Transverse colon (tissue), 4 donors: ENCODE data around the gene PRKACB. TPM values are rescaled to one million over a fixed set of nuclear protein-coding genes. Genes with fewer than 3 reads are reported as not detected.

Experiments used
- DNase-seq: peaks from one replicate; pipeline ENCODE4 v3.0.0-alpha.2; 2019
- H3K27ac ChIP-seq, 4 donors: fragments of 200-600 bp; sonication (generic); 2 replicates each; pipeline ENCODE4 v1.5.1; 2016 to 2018; ENCODE audit warnings: inconsistent platforms in 4 of 4
- H3K27me3 ChIP-seq: fragments of 200-600 bp; sonication (generic); 2 replicates; pipeline ENCODE4 v1.5.1; 2017; ENCODE audit warnings: inconsistent platforms
- H3K36me3 ChIP-seq, 4 donors: fragments of 200-600 bp; sonication (generic); 2 replicates each; pipeline ENCODE4 v1.5.1; 2017 to 2019; ENCODE audit warnings: inconsistent platforms in 4 of 4
- H3K4me1 ChIP-seq, 4 donors: fragments of 200-600 bp; sonication (generic); 2 replicates each; pipeline ENCODE4 v1.5.1; 2017 to 2020; ENCODE audit warnings: inconsistent platforms in 4 of 4
- H3K4me3 ChIP-seq, 4 donors: fragments of 200-600 bp; sonication (generic); 1 replicate in 1 of 4; 2 replicates in 3 of 4; pipeline versions ENCODE4 v1.5.1 to v1.6.1; 2017 to 2019; ENCODE audit warnings: inconsistent platforms in 4 of 4
- H3K9me3 ChIP-seq, 2 donors: fragments of 200-600 bp; sonication (generic); 2 replicates each; pipeline ENCODE4 v1.5.1; 2017 to 2019; ENCODE audit warnings: inconsistent platforms in 2 of 2
- CTCF ChIP-seq, 5 experiments: fragments of 200-600 bp in 3 of 5; fragments of 450-650 bp in 2 of 5; sonication (generic) in 3 of 5; IDR thresholded peaks; 1 replicate in 2 of 5; 2 replicates in 3 of 5; pipeline ENCODE4 v1.5.1; 2016 to 2017; ENCODE audit warnings: antibody characterized with exemption in 5 of 5, inconsistent platforms in 3 of 5, mild to moderate bottlenecking in 2 of 5, moderate library complexity in 1 of 5
- EP300 ChIP-seq: sonication (generic); formaldehyde crosslinking; IDR thresholded peaks from one replicate; pipeline ENCODE4 v1.6.1; 2017; ENCODE audit warnings: antibody characterized with exemption, low read depth
- POLR2A ChIP-seq: fragments of 450-650 bp; IDR thresholded peaks from one replicate; pipeline ENCODE4 v1.6.1; 2016; ENCODE audit warnings: antibody characterized with exemption, mild to moderate bottlenecking, moderate library complexity
- POLR2AphosphoS5 ChIP-seq, 3 donors: sonication (generic); formaldehyde crosslinking; IDR thresholded peaks; one replicate each; pipeline ENCODE4 v1.6.1; 2016; ENCODE audit warnings: antibody characterized with exemption in 3 of 3
- WGBS, 2 donors: methylation state at CpG; one replicate each; pipeline ENCODE4 v1.1.5; 2018; ENCODE audit warnings: low coverage in 1 of 2; 5-methylcytosine and 5-hydroxymethylcytosine counted together
- in situ Hi-C, 4 donors: fragments of 200-750 bp; cut with MboI; loops; one replicate each; pipeline versions ENCODE4 v1.15.0 to v1.15.1; 2017; ENCODE audit warnings: low sequenced_read_pairs in 3 of 4, low pct_ligation_motif_present in 1 of 4, low pct_unique_long_range_greater_than_20kb in 1 of 4
- intact Hi-C: fragments of 100-400 bp; cut with DNase I; formaldehyde crosslinking; loops from one replicate; pipeline ENCODE4 v1.15.1; 2023; ENCODE audit warnings: low total_unique reads
- total RNA-seq, 4 donors: library from RNA; depleted of rRNA; stranded (reverse); fragments of >200 nt; gene quantifications; one replicate each; pipeline ENCODE4 v1.1.0, GENCODE V29; 2016

The PRKACB gene
- total RNA-seq, 4 donors from 2014 or later = 34.6 to 115 (median 79.2) TPM

DNA sequence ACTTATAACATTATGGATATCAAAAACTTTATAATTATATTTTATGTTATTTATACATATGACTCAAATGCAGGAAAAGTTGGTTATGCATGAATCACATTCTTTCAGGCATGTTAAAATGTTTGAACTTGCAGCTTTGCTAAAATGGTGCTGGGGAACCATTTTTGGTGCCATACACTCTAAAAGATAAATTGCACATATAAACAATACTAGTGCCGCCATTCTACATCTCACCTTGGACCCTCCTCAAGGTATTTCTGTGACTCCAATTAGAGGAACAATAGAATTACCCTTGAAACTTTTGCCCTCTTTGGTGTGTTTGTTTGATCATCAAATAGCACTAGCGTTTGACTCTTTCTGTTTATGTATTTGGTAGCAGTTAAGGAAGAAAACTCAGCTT lies 997 bp downstream of the PRKACB start:
- no peaks in the 10 kb centered on the region for H3K36me3 ChIP-seq
- WGBS, 2 donors = 0 to 23% methylated on average over 2 of the region's 2 CpGs
- H3K9me3 ChIP-seq = no peaks in the 10 kb centered on the region
- peak; percentile 18 for DNase-seq
- no peaks in the 10 kb centered on the region for H3K27me3 ChIP-seq
- peak overlapping the region in 3 of 4 donors; percentile 20 to 45 (median 30) for H3K4me3 ChIP-seq
- TF ChIP-seq POLR2A (no peak), POLR2AphosphoS5 (IDR thresholded peaks at IDR 0.05) (peak in 2 of 3 donors; percentile 11 to 28)
- peak overlapping the region; percentile 71 to 85 (median 80) for H3K27ac ChIP-seq
- intact Hi-C loops = loop anchor here (10.0 kb wide), 1 partner anchor 290 kb away; no protein-coding TSS in a partner anchor
- peaks cover 0 to 41% (median 4%) of the 10 kb centered on the region in 4 donors for H3K4me1 ChIP-seq
- in situ Hi-C loops = loop anchor here (5.0 to 25.0 kb wide), 4 partner anchors 287 to 792 kb away; no protein-coding TSS in a partner anchor

DNA sequence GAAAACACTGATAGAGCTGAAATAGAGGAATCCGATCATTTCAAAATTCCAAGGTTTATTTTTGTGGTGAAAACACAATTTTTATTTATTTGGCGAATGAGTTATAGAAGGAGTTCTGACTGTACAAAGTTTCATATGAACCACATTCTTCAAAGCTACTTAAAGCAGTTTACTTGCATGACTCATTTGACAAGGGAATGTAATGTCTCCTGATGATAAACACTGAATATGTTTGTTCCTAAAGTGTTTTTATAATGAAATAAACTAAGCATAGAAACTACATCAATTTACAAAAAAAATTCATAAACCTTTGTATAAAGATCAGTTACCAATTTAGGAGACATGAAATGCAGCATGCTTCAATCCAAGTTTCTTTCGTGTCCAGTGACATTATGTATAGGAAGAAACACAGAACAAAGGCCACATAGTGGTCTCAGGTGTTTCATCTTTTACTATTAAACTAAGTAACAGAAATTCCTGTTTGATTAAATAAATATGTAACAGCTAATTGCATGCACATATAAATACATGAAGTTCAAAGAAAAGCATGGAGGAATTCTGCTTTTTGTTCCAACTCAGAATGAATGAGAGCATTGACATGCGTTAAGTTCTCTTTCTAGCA lies 2.5 kb downstream of the PRKACB start:
- intact Hi-C loops (loop anchor here (10.0 kb wide), 1 partner anchor 288 kb away; no protein-coding TSS in a partner anchor), in situ Hi-C loops (loop anchor here (5.0 to 25.0 kb wide), 4 partner anchors 286 to 791 kb away; no protein-coding TSS in a partner anchor)

DNA sequence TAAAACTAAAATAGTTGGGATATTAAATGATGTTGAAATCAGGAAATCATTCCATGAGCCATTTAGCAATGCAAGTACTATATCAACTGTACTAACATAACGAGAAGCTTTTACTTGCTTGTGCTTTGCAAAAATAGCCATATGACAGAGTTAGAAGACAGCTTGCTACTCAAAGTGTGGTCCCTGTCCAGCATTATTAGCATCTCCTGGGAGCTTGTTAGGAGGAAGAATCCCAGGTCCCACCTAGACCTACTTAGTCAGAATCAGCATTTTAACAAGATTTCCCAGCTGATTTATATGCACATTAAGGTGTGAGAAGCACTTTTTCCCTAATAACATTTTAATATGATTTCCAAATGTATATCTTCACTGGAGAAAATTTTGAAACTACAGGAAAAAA lies 4.7 kb downstream of the PRKACB start:
- H3K9me3 ChIP-seq = no peaks in the 10 kb centered on the region
- no peaks in the 10 kb centered on the region for H3K27me3 ChIP-seq
- TF ChIP-seq POLR2AphosphoS5 (IDR thresholded peaks at IDR 0.05) (no peak), CTCF (IDR thresholded peaks at IDR 0.05) (no peak), EP300 (no peak), POLR2A (no peak)
- H3K4me3 ChIP-seq = no peak overlapping the region
- no peak overlapping the region for H3K27ac ChIP-seq
- in situ Hi-C loops (loop anchor here (5.0 to 25.0 kb wide), 4 partner anchors 284 to 789 kb away; no protein-coding TSS in a partner anchor), intact Hi-C loops (loop anchor here (10.0 kb wide), 1 partner anchor 286 kb away; no protein-coding TSS in a partner anchor)
- peaks cover 0 to 18% (median 2%) of the 10 kb centered on the region in 4 donors for H3K4me1 ChIP-seq
- 87 to 92% methylated on average over 1 of the region's 1 CpG for WGBS, 2 donors
- no peak for DNase-seq
- H3K36me3 ChIP-seq = no peaks in the 10 kb centered on the region

More for the DNA sequence above, 2.5 kb downstream of the PRKACB start:
- 35 to 38% methylated on average over 4 of the region's 4 CpGs for WGBS, 2 donors
- no peaks in the 10 kb centered on the region for H3K9me3 ChIP-seq
- no peaks in the 10 kb centered on the region for H3K27me3 ChIP-seq
- H3K36me3 ChIP-seq = no peaks in the 10 kb centered on the region
- H3K4me3 ChIP-seq = peak overlapping the region in 3 of 4 donors; percentile 20 to 45 (median 30)
- peak overlapping the region; percentile 71 to 85 (median 80) for H3K27ac ChIP-seq
- DNase-seq = no peak
- H3K4me1 ChIP-seq = peaks cover 0 to 34% (median 4%) of the 10 kb centered on the region in 4 donors
- TF ChIP-seq POLR2AphosphoS5 (IDR thresholded peaks at IDR 0.05) (peak in 2 of 3 donors; percentile 27 to 58), EP300 (no peak), POLR2A (no peak), CTCF (IDR thresholded peaks at IDR 0.05) (no peak)

- Histone ChIP-seq H3K27me3 (no peaks in the 10 kb centered on the region), H3K36me3 (peaks cover 0 to 8% (median 0%) of the 10 kb centered on the region in 4 donors), H3K9me3 (no peaks in the 10 kb centered on the region), H3K4me1 (peaks cover 0 to 20% (median 0%) of the 10 kb centered on the region in 4 donors), H3K27ac (no peak overlapping the region), H3K4me3 (no peak overlapping the region)
- no peak for TF ChIP-seq EP300
- TF ChIP-seq POLR2AphosphoS5 (IDR thresholded peaks at IDR 0.05) = no peak
- TF ChIP-seq POLR2A = no peak
- no peak for TF ChIP-seq CTCF (IDR thresholded peaks at IDR 0.05)
- in situ Hi-C loops = no loop called here
- no peak for DNase-seq
- intact Hi-C loops = no loop called here
- WGBS, 2 donors = 82 to 90% methylated on average over 2 to 3 of the region's 3 CpGs
Observed at GRCh38 chr1:84152649-84153056, 8.6 kb downstream of the PRKACB start.
